ENCODE measurements around the gene FBXW4.

Gene FBXW4

GRCh38 chr10:101672536-101672935 is 22.4 kb downstream of the FBXW4 start:
- H3F3A ChIP-seq (ENCODE audit: low read depth), result no peaks in the 10 kb centered on the region
- H2AFZ ChIP-seq (ENCODE audit: low read length), result no peak overlapping the region
- no peak overlapping the region for H3K4me3 ChIP-seq (ENCODE audit: low read length, poor library complexity, severe bottlenecking)
- H3K9ac ChIP-seq (ENCODE audit: low read depth, low read length, poor library complexity, severe bottlenecking), result no peak overlapping the region
- H3K27me3 ChIP-seq (ENCODE audit: insufficient read depth, low read length, poor library complexity, severe bottlenecking), result no peaks in the 10 kb centered on the region
- H3K4me2 ChIP-seq (ENCODE audit: low read depth, low read length, poor library complexity, severe bottlenecking), result no peak overlapping the region
- no peaks in the 10 kb centered on the region for H3K9me2 ChIP-seq (replicated peaks; ENCODE audit: low read depth, low read length)
- H3K36me3 ChIP-seq (ENCODE audit: insufficient read depth, low read length), result peaks cover 73% of the 10 kb centered on the region
- no peaks in the 10 kb centered on the region for H4K20me1 ChIP-seq (ENCODE audit: insufficient read depth, low read length, poor library complexity, severe bottlenecking)
- H3K9me3 ChIP-seq (ENCODE audit: insufficient read depth, low read depth, low read length), result no peaks in the 10 kb centered on the region
- TF ChIP-seq EZH2phosphoT487 (IDR thresholded peaks at IDR 0.05; ENCODE audit: borderline replicate concordance), result no peak
- TF ChIP-seq, protein P1, sequence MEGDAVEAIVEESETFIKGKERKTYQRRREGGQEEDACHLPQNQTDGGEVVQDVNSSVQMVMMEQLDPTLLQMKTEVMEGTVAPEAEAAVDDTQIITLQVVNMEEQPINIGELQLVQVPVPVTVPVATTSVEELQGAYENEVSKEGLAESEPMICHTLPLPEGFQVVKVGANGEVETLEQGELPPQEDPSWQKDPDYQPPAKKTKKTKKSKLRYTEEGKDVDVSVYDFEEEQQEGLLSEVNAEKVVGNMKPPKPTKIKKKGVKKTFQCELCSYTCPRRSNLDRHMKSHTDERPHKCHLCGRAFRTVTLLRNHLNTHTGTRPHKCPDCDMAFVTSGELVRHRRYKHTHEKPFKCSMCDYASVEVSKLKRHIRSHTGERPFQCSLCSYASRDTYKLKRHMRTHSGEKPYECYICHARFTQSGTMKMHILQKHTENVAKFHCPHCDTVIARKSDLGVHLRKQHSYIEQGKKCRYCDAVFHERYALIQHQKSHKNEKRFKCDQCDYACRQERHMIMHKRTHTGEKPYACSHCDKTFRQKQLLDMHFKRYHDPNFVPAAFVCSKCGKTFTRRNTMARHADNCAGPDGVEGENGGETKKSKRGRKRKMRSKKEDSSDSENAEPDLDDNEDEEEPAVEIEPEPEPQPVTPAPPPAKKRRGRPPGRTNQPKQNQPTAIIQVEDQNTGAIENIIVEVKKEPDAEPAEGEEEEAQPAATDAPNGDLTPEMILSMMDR (conservative IDR thresholded peaks at IDR 0.05; ENCODE audit: low read length), result no peak
- H3K4me1 ChIP-seq (ENCODE audit: insufficient read depth, low read length, poor library complexity, severe bottlenecking), result peaks cover 9% of the 10 kb centered on the region
- no peaks in the 10 kb centered on the region for H3K79me2 ChIP-seq (ENCODE audit: insufficient read depth, low read length)

DNA sequence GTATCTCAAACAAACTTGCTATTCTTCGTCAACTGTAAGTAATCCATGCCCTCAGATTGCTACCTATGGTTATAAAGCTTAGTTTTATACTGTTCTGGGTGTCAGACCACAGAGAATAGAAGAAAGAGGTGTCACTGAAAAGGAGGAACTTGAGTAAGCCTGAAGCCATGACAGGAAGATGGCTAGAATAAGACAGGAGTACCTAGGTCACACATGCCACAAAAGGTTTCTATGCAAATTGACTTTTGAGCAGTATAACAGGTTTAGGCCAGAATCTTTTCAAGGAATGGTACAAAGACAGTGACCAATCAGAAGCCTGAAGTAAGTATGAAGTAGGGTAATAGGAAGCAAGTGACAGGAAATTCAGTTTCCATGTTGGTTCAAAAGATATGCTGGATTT is 23.5 kb downstream of the FBXW4 start:
- no peak overlapping the region for H3K4me2 ChIP-seq (ENCODE audit: low read depth, low read length, poor library complexity, severe bottlenecking)
- H3K27me3 ChIP-seq (ENCODE audit: insufficient read depth, low read length, poor library complexity, severe bottlenecking), result no peaks in the 10 kb centered on the region
- H3K79me2 ChIP-seq (ENCODE audit: insufficient read depth, low read length), result no peaks in the 10 kb centered on the region
- H3K4me1 ChIP-seq (ENCODE audit: insufficient read depth, low read length, poor library complexity, severe bottlenecking), result peaks cover 9% of the 10 kb centered on the region
- no peak overlapping the region for H3K9ac ChIP-seq (ENCODE audit: low read depth, low read length, poor library complexity, severe bottlenecking)
- H2AFZ ChIP-seq (ENCODE audit: low read length), result no peak overlapping the region
- no peaks in the 10 kb centered on the region for H3K9me2 ChIP-seq (replicated peaks; ENCODE audit: low read depth, low read length)
- H4K20me1 ChIP-seq (ENCODE audit: insufficient read depth, low read length, poor library complexity, severe bottlenecking), result no peaks in the 10 kb centered on the region
- H3K9me3 ChIP-seq (ENCODE audit: insufficient read depth, low read depth, low read length), result no peaks in the 10 kb centered on the region
- H3K4me3 ChIP-seq (ENCODE audit: low read length, poor library complexity, severe bottlenecking), result no peak overlapping the region
- H3K36me3 ChIP-seq (ENCODE audit: insufficient read depth, low read length), result peaks cover 73% of the 10 kb centered on the region
- TF ChIP-seq EZH2phosphoT487 (IDR thresholded peaks at IDR 0.05; ENCODE audit: borderline replicate concordance), result no peak
- TF ChIP-seq, protein P1 (conservative IDR thresholded peaks at IDR 0.05; ENCODE audit: low read length), result no peak
- no peaks in the 10 kb centered on the region for H3F3A ChIP-seq (ENCODE audit: low read depth)

- H3K27me3 ChIP-seq (ENCODE audit: insufficient read depth, low read length, poor library complexity, severe bottlenecking), result no peaks in the 10 kb centered on the region
- no peak overlapping the region for H3K4me2 ChIP-seq (ENCODE audit: low read depth, low read length, poor library complexity, severe bottlenecking)
- H3F3A ChIP-seq (ENCODE audit: low read depth), result no peaks in the 10 kb centered on the region
- peaks cover 9% of the 10 kb centered on the region for H3K4me1 ChIP-seq (ENCODE audit: insufficient read depth, low read length, poor library complexity, severe bottlenecking)
- H3K9ac ChIP-seq (ENCODE audit: low read depth, low read length, poor library complexity, severe bottlenecking), result no peak overlapping the region
- no peaks in the 10 kb centered on the region for H3K9me2 ChIP-seq (replicated peaks; ENCODE audit: low read depth, low read length)
- H2AFZ ChIP-seq (ENCODE audit: low read length), result no peak overlapping the region
- peaks cover 76% of the 10 kb centered on the region for H3K36me3 ChIP-seq (ENCODE audit: insufficient read depth, low read length)
- no peaks in the 10 kb centered on the region for H4K20me1 ChIP-seq (ENCODE audit: insufficient read depth, low read length, poor library complexity, severe bottlenecking)
- no peaks in the 10 kb centered on the region for H3K9me3 ChIP-seq (ENCODE audit: insufficient read depth, low read depth, low read length)
- H3K79me2 ChIP-seq (ENCODE audit: insufficient read depth, low read length), result no peaks in the 10 kb centered on the region
- TF ChIP-seq, protein P1 (conservative IDR thresholded peaks at IDR 0.05; ENCODE audit: low read length), result no peak
- TF ChIP-seq EZH2phosphoT487 (IDR thresholded peaks at IDR 0.05; ENCODE audit: borderline replicate concordance), result no peak
- H3K4me3 ChIP-seq (ENCODE audit: low read length, poor library complexity, severe bottlenecking), result no peak overlapping the region
These were observed 24.3 kb downstream of the FBXW4 start for GRCh38 chr10:101670635-101671034.

Data from Loucy (cell line).